Measurements from ENCODE around the gene RPAP2. TPM values are rescaled to one million over a fixed set of nuclear protein-coding genes. Genes with fewer than 3 reads are reported as not detected.
"Not testable (repeated sequence)": the region's sequence is repeated elsewhere in the genome, so short reads cannot be mapped to it uniquely, and the experiment has no call there.

Gene RPAP2
- total RNA-seq, 6 experiments from 2014 or later, result 7.1 to 12.7 (median 11.1) TPM

DNA sequence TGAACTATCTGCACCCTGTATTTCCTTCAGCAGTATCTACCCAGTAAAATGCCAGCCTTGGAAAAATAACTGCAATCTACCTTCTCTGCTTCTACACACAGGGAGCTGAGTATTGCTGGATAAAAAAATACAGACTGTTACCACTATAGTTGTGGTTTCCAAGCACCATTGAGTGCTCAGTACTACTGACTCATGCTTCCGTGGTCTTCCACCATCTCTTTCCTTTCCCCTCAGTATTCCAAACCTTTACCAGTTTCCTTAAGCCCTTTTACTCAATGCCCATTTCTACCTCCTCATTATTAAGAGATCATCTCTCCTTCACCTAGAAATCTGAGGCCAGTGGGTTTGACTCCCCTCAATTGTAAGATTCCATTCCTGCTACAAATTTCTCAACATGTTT lies 23.9 kb upstream of the RPAP2 start:
- WGBS (ENCODE audit: insufficient coverage, low coverage, low lambda C conversion rate, missing lambda C conversion rate), result 100% methylated on average over 1 of the region's 1 CpG
- H3K36me3 ChIP-seq, result no peaks in the 10 kb centered on the region
- ATAC-seq, result no peak

DNA sequence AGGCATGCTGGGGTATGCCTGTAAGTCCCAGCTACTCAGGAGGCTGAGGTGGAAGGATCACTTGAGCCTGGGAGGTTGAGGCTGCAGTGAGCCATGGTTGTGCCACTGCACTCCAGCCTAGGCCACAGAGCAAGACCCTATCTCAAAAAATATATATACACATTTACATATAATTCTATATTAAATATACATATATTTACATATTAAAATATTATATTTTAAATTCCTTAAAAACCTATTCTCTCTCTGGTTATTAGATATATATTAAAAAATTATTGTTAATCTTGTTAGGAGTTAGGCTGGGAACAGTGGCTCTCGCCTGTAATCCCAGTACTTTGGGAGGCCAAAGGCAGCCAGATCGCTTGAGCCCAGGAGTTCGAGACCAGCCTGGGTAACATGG lies 22.8 kb upstream of the RPAP2 start:
- ATAC-seq, result no peak
- Histone ChIP-seq H3K27ac (no peak overlapping the region), H3K9me3 (no peaks in the 10 kb centered on the region), H3K36me3 (no peaks in the 10 kb centered on the region), H3K27me3 (no peaks in the 10 kb centered on the region), H3K4me3 (no peak overlapping the region), H3K4me1 (no peaks in the 10 kb centered on the region)
- intact Hi-C loops (cut with DNase I), result no loop called here
- TF ChIP-seq, protein P1, sequence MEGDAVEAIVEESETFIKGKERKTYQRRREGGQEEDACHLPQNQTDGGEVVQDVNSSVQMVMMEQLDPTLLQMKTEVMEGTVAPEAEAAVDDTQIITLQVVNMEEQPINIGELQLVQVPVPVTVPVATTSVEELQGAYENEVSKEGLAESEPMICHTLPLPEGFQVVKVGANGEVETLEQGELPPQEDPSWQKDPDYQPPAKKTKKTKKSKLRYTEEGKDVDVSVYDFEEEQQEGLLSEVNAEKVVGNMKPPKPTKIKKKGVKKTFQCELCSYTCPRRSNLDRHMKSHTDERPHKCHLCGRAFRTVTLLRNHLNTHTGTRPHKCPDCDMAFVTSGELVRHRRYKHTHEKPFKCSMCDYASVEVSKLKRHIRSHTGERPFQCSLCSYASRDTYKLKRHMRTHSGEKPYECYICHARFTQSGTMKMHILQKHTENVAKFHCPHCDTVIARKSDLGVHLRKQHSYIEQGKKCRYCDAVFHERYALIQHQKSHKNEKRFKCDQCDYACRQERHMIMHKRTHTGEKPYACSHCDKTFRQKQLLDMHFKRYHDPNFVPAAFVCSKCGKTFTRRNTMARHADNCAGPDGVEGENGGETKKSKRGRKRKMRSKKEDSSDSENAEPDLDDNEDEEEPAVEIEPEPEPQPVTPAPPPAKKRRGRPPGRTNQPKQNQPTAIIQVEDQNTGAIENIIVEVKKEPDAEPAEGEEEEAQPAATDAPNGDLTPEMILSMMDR (IDR thresholded peaks at IDR 0.05), result no peak
- no peak for TF ChIP-seq POLR2A (IDR thresholded peaks at IDR 0.05)
- WGBS (ENCODE audit: insufficient coverage, low coverage, low lambda C conversion rate, missing lambda C conversion rate), result 100% methylated on average over 3 of the region's 3 CpGs
- DNase-seq, result no peak

More for the DNA sequence above, 23.9 kb upstream of the RPAP2 start:
- no peaks in the 10 kb centered on the region for H3K4me1 ChIP-seq
- H3K27me3 ChIP-seq, result no peaks in the 10 kb centered on the region
- intact Hi-C loops (cut with DNase I), result no loop called here
- TF ChIP-seq, protein P1 (IDR thresholded peaks at IDR 0.05), result no peak
- TF ChIP-seq POLR2A (IDR thresholded peaks at IDR 0.05), result no peak
- H3K9me3 ChIP-seq, result no peaks in the 10 kb centered on the region
- no peak for DNase-seq
- no peak overlapping the region for H3K4me3 ChIP-seq
- H3K27ac ChIP-seq, result no peak overlapping the region

DNA sequence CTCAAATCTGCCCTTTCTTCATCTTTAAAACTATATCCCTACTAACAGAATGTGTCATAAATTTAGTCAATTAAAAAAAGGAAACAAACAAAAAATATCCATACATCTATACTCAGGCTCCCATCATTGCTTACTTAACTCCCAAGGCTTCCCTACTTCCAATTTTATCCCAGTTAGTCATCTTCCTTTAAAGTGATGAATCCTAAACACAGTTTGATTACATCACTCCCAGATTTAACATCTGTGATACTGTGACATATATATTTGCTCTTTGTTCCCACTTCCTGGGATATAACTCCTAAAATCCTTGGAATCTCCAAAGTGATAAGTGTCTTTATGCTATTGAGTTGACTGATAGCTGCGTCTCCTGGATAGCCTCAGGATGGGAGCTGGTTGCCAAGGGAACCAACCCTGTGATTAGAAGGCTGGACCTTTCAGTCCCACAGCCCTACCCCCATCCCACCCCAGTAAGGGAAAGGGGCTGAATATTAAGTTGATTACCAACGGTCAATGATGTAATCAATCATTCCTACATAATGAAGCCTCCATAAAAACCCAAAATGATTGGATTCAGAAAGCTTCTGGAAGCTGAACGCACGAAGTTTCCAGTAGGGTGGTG lies 21.6 kb upstream of the RPAP2 start:
- no peak overlapping the region for H3K27ac ChIP-seq
- H3K4me3 ChIP-seq, result no peak overlapping the region
- H3K9me3 ChIP-seq, result no peaks in the 10 kb centered on the region
- no peaks in the 10 kb centered on the region for H3K4me1 ChIP-seq
- intact Hi-C loops (cut with DNase I), result no loop called here
- ATAC-seq (no peak), DNase-seq (no peak)
- H3K27me3 ChIP-seq, result no peaks in the 10 kb centered on the region
- no peaks in the 10 kb centered on the region for H3K36me3 ChIP-seq
- WGBS (ENCODE audit: insufficient coverage, low coverage, low lambda C conversion rate, missing lambda C conversion rate), result 93% methylated on average over 4 of the region's 4 CpGs
- TF ChIP-seq, protein P1 (IDR thresholded peaks at IDR 0.05), result no peak
- TF ChIP-seq POLR2A (IDR thresholded peaks at IDR 0.05), result no peak

DNA sequence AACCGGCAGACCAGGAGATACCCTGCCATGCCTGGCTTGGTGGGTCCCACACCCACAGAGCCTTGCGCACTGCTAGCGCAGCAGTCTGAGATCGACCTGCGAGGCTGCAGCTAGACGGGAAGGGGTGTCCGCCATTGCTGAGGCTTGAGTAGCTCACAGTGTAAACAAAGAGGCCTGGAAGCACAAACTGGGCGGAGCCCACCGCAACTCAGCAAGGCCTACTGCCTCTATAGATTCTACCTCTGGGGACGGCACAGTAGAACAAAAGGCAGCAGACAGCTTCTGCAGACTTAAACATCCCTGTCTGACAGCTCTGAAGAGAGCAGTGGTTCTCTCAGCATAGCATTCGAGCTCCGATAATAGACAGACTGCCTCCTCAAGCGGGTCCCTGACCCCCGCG lies 19.1 kb upstream of the RPAP2 start:
- H3K4me1 ChIP-seq; H3K4me3 ChIP-seq; H3K36me3 ChIP-seq; DNase-seq; H3K27ac ChIP-seq; intact Hi-C loops (cut with DNase I); ATAC-seq; H3K27me3 ChIP-seq; H3K9me3 ChIP-seq: not testable (repeated sequence)
- WGBS (ENCODE audit: insufficient coverage, low coverage, low lambda C conversion rate, missing lambda C conversion rate), result 80% methylated on average over 1 of the region's 15 CpGs

DNA sequence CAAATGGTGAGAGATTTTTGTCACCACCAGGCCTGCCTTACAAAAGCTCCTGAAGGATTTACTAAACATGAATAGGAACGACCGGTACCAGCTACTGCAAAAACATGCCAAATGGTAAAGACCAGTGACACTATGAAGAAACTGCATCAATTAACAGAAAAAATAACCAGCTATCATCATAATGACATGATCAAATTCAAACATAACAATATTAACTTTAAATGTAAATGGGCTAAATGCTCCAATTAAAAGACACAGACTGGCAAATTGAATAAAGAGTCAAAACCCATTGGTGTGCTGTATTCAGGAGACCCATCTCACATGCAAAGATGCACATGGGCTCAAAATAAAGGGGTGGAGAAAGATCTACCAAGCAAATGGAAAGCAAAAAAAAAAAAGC lies 17.4 kb upstream of the RPAP2 start:
- WGBS (ENCODE audit: insufficient coverage, low coverage, low lambda C conversion rate, missing lambda C conversion rate), result 95% methylated on average over 2 of the region's 2 CpGs
- H3K9me3 ChIP-seq; H3K4me3 ChIP-seq; ATAC-seq; H3K27ac ChIP-seq; intact Hi-C loops (cut with DNase I); DNase-seq; H3K27me3 ChIP-seq; H3K4me1 ChIP-seq; H3K36me3 ChIP-seq: not testable (repeated sequence)

Data from right lobe of liver (tissue), 6 donors.